Nephron (organoid): Measurements from ENCODE around the gene ARFGEF2.

ENCODE experiments used
- H3K27ac Mint-ChIP-seq, 3 experiments: 2 replicates each; pipeline ENCODE4 v1.8.0; 2020; ENCODE audit warnings: mixed read lengths in 3 of 3, mild to moderate bottlenecking in 2 of 3, moderate library complexity in 1 of 3
- H3K27me3 Mint-ChIP-seq: 2 replicates; pipeline ENCODE4 v1.8.0; 2021; ENCODE audit warnings: low read depth, mild to moderate bottlenecking, moderate library complexity, mixed read lengths
- H3K36me3 Mint-ChIP-seq: 2 replicates; pipeline ENCODE4 v1.8.0; 2020; ENCODE audit warnings: low read depth, mixed read lengths
- H3K4me1 Mint-ChIP-seq: 2 replicates; pipeline ENCODE4 v1.8.0; 2020; ENCODE audit warnings: mixed read lengths
- H3K4me3 Mint-ChIP-seq, 3 experiments: 2 replicates each; pipeline ENCODE4 v1.8.0; 2020; ENCODE audit warnings: mild to moderate bottlenecking in 3 of 3, mixed read lengths in 3 of 3, moderate library complexity in 2 of 3
- H3K9me3 Mint-ChIP-seq: 2 replicates; pipeline ENCODE4 v1.8.0; 2020; ENCODE audit warnings: mixed read lengths
- TF ChIP-seq, protein P1 (sequence below), 3 experiments: fragments of 200-600 bp; sonication (generic); IDR thresholded peaks; one replicate each; pipeline ENCODE4 v1.5.0; 2021; ENCODE audit warnings: antibody characterized with exemption in 3 of 3; ENCODE audit not compliant: unreplicated experiment in 3 of 3

Gene ARFGEF2

GRCh38 chr20:48957053-48957481 lies 35.6 kb downstream of the ARFGEF2 start:
- no peaks in the 10 kb centered on the region for H3K9me3 Mint-ChIP-seq
- H3K4me1 Mint-ChIP-seq = no peaks in the 10 kb centered on the region
- peaks cover 54% of the 10 kb centered on the region for H3K36me3 Mint-ChIP-seq
- H3K27ac Mint-ChIP-seq = peak overlapping the region; percentile 14 to 58 (median 17)
- H3K27me3 Mint-ChIP-seq = no peaks in the 10 kb centered on the region
- TF ChIP-seq, protein P1, sequence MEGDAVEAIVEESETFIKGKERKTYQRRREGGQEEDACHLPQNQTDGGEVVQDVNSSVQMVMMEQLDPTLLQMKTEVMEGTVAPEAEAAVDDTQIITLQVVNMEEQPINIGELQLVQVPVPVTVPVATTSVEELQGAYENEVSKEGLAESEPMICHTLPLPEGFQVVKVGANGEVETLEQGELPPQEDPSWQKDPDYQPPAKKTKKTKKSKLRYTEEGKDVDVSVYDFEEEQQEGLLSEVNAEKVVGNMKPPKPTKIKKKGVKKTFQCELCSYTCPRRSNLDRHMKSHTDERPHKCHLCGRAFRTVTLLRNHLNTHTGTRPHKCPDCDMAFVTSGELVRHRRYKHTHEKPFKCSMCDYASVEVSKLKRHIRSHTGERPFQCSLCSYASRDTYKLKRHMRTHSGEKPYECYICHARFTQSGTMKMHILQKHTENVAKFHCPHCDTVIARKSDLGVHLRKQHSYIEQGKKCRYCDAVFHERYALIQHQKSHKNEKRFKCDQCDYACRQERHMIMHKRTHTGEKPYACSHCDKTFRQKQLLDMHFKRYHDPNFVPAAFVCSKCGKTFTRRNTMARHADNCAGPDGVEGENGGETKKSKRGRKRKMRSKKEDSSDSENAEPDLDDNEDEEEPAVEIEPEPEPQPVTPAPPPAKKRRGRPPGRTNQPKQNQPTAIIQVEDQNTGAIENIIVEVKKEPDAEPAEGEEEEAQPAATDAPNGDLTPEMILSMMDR (IDR thresholded peaks at IDR 0.05; ENCODE audit: unreplicated experiment in 3 of 3) = no peak
- H3K4me3 Mint-ChIP-seq = no peak overlapping the region

GRCh38 chr20:48957533-48957932 lies 36.0 kb downstream of the ARFGEF2 start:
- no peaks in the 10 kb centered on the region for H3K4me1 Mint-ChIP-seq
- TF ChIP-seq, protein P1 (IDR thresholded peaks at IDR 0.05; ENCODE audit: unreplicated experiment in 3 of 3) = no peak
- peaks cover 54% of the 10 kb centered on the region for H3K36me3 Mint-ChIP-seq
- H3K4me3 Mint-ChIP-seq = no peak overlapping the region
- H3K9me3 Mint-ChIP-seq = no peaks in the 10 kb centered on the region
- peak overlapping the region; percentile 14 to 58 (median 17) for H3K27ac Mint-ChIP-seq
- H3K27me3 Mint-ChIP-seq = no peaks in the 10 kb centered on the region

DNA sequence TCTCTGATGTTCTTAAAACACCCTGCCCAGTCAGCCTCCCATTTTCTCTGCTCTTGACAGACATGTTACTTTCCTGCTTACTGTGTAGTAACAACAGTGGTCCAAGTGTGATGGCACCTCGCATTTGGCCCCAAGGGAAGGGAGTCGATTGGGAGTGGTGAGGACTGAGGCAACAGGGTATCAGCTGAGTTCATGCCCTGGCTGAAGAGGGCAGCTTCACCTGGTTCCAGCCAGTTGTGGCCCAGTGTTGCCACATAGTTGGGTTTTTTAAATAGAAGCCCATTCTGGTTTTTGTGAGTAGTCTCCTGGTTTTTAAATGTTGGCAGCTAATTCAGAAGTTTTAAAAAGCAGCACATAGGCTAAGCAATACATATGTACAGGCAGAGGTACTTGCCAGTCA lies 37.2 kb downstream of the ARFGEF2 start:
- Mint-ChIP-seq H3K9me3 (no peaks in the 10 kb centered on the region), H3K36me3 (peaks cover 60% of the 10 kb centered on the region), H3K4me1 (no peaks in the 10 kb centered on the region), H3K27me3 (no peaks in the 10 kb centered on the region), H3K27ac (no peak overlapping the region), H3K4me3 (no peak overlapping the region)
- TF ChIP-seq, protein P1 (IDR thresholded peaks at IDR 0.05; ENCODE audit: unreplicated experiment in 3 of 3) = no peak

- Mint-ChIP-seq H3K4me3 (no peak overlapping the region), H3K4me1 (no peaks in the 10 kb centered on the region), H3K27me3 (no peaks in the 10 kb centered on the region), H3K27ac (no peak overlapping the region), H3K9me3 (no peaks in the 10 kb centered on the region), H3K36me3 (peaks cover 57% of the 10 kb centered on the region)
- TF ChIP-seq, protein P1 (IDR thresholded peaks at IDR 0.05; ENCODE audit: unreplicated experiment in 3 of 3) = no peak
Observed at GRCh38 chr20:48959899-48960550, 38.5 kb downstream of the ARFGEF2 start.

DNA sequence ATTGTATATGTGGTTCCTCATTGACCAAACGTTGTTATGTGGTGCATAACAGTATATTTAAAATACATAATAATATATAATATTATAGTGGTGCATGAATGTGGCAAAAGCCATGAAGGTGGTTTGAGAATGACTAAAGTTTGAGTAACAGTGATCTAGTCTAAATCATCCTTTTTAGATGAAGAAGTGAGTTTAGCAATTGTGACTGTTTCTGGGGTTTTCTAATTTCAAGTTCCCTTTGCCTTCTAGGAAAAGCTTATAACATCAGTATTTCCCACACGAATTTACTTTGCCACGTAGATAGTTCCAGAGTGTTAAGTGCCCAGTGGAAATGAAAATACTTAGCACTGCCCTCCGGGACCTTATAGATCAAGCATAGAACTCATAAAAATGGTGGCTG lies 40.9 kb downstream of the ARFGEF2 start:
- no peaks in the 10 kb centered on the region for H3K4me1 Mint-ChIP-seq
- peaks cover 49% of the 10 kb centered on the region for H3K36me3 Mint-ChIP-seq
- no peaks in the 10 kb centered on the region for H3K27me3 Mint-ChIP-seq
- H3K27ac Mint-ChIP-seq = no peak overlapping the region
- no peak overlapping the region for H3K4me3 Mint-ChIP-seq
- TF ChIP-seq, protein P1 (IDR thresholded peaks at IDR 0.05; ENCODE audit: unreplicated experiment in 3 of 3) = no peak
- no peaks in the 10 kb centered on the region for H3K9me3 Mint-ChIP-seq
